HG03558 (cell line): ENCODE measurements around the gene PSMG3.
A peak's percentile ranks its signal among the peaks of the same experiment; 100 is the strongest.

Experiments used
- ATAC-seq: cut with Tn5 transposase; IDR thresholded peaks from one replicate; pipeline ENCODE4 v1.9.1; 2021; ENCODE audit warnings: moderate number of reproducible peaks; ENCODE audit not compliant: unreplicated experiment; ENCODE audit errors: extremely low read depth

Gene PSMG3, protein sequence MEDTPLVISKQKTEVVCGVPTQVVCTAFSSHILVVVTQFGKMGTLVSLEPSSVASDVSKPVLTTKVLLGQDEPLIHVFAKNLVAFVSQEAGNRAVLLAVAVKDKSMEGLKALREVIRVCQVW

DNA sequence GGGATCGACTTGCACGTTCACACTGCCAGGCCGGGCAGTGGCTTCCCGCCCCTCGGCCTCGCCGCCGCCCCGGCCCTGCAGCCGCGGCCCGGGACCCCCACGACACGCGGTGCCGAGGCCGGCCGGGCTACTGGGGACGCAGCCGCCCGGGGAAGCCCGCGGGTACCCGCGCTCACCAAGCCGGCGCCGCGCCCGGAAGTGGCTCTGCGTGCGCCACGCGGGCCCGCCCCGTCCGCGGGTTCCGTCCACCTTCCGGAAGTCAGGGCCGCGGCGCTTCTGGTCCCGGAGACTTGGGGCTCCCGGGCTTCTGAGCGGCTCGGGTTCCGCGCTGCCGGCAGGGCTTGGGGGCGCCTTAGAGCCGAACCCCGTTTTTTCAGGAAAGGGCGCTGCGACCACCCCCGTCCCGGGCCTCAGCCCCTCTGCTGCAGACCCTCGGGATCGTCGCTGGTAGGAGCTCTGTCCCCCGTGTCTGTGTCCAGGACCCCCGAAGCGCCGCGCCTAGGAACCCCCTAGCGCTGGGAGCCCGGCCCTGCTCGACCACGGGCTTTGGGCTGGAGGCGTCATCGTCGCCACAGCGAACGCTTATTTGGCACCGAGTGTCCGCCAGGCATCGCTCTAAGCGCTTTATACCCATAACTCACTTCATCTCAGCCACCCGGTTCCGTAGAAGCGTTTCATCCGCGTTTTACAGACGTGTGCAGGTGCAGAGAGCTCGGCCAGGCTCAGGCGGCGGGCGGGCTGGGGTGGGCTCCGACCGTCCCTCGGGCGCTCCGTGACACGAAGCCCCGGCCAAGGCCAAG lies at the start of gene PSMG3:
Gene PSMG3, minus strand, starts transcription at position 200 of the 800 bp plus-strand sequence. CDS start 693 bp downstream, outside the sequence.
- peak; percentile 75 for ATAC-seq

DNA sequence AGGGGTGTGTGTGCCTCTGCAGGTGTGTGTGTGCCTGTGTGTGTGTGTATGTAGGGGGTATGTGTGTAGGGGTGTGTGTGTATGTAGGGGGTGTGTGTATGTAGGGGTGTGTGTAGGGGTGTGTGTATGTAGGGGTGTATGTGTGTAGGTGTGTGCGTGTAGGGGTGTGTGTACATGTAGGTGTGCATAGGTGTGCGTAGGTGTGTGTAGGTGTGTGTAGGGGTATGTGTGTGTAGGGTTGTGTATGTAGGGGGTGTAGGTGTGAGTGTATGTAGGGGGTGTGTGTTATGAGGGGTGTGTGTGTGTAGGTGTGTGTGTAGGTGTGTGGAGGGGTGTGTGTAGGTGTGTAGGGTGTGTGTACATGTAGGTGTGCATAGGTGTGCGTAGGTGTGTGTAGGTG lies 48.6 kb upstream of the PSMG3 start:
- no peak for ATAC-seq

DNA sequence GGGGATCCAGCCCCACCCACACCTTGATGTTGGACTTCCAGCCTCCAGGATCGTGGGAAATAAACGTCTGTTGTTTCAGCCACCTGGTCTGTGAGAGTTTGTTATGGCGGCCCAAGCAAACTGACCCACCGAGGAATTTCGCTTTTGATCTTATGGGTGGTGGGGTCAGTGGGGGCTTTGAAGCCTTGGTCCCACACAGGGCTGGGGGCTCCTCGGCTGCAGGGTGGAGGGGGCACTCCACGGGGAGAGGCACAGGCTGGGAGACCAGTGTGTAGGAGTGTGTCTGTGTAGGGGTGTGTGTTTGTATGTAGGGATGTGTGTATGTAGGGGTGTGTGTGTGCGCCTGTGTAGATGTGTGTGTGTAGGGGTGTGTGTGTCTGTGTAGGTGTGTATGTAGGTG lies 48.1 kb upstream of the PSMG3 start:
- ATAC-seq, result no peak

DNA sequence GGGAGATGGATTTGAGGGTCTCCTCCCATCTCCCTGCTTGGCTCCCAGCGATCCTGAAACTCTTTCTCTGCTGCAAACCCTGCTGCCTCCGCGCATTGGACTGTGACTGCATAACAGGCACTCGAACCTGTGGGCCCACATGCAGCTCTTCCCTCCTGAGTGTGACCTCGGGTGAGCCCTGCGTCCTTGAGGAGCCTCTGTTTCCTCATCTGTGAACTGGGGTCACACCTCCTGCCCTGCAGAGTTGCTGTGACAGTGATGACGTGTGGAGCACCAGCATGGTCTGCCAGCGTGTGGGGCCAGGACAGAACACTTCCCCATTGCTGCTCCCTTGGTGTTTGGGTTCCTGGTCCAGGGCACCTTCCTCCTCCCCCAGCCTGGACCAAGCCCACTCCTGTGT lies 46.9 kb upstream of the PSMG3 start:
- no peak for ATAC-seq

DNA sequence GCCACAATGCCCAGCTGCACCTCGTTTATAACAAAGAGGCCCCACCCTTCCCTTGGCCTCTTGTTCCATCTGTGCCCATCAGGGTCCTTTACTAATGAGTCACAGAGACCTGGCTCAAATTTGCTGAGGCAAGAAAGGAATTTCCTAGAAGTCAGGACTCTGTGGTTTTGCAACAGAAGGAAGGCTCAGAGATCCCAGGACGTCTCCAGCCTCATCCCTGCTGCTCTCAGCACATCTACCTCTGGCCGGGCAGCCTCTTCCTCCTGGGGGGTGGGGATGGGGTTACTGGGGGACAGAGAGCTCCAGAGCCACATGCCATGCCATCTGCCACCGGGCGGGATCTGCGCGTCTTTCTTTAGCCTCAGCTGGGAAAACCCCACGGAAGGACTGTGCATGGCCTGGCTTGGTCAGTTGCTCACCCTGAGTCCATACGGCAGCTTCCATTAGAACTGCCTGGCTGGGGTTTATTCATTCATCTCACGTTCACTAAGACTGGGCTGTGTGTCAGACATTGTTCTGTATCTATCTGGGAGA lies 41.9 kb upstream of the PSMG3 start:
- ATAC-seq, result no peak

DNA sequence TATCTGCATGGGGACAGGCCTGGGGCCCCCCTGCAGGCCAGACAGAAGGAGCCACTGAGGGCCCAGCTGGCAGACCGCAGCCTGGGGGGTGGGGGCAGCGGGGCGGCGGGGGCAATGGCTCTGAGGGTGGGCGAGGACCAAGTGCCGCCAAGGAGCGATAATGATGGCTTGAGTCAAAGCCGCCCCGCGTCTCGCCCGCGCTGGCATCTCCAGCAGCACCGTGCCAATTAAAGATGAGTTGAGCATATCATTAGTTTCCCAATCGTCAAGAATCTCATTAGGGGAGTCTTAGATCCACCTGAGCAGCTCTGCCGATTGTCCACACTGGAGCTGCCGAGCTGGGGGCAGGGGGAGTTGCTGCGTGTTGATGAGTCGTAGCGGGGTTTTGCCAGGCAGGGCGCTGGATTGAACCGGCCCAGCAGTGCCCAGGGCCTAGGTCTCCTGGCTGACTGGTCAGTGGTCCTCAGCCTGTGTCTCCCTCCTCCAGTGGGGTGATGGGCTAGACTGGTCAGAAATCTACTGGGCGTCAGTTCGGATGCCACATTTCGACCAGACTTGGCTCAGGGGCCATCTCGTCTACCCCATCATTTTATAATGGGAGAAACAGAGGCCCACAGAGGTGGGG lies 41.0 kb upstream of the PSMG3 start:
- no peak for ATAC-seq

DNA sequence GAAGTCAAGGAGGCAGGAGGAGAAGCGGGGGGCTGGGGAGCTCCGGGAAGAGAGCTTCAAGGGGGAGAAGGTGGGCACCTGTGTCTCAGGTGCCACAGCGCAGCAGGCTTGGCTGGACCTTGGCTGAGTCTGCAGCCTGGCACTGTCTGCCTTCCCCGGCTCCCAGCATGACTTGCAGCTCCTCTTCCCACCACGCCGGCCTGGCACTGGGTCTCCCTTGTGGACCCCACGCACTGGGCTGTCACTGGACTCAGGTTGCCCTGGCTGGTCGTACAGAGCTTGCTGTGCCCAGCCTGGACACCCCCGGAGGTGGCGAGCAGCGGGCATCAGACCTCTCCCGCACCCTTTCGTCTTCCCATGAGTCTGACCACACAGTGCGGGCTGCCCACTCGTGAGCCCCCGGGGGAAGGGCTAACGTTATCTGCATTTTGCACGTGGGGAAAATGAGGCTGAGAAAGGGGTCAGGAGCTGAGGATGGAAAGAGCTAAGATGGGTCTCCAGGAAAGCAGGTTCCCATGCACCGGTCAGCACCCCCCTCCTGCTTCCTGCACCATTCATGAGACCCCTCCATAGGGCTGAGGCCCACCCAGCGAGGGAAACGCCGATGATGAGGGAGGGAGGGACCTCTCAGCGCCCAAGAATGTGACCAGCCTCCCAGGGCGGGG lies 40.3 kb upstream of the PSMG3 start:
- no peak for ATAC-seq

DNA sequence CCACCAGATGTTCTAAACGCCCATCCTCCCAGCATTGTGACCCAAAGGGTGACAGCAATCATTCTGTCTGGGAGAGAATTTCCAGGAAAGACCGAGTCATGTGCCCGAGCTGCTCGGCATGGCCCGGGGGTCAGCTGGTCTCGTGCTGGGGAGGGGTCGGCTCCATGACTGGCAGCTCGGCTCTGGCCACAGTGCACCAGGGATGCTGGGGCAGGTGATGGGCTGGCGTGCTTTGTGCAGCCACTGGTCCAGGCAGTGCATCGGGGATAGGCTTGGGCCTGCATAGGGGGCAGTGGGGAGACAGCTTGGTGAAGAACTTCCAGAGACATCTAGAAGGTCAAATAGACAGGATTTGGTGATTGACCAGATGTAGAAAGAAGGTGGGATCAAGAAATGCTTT lies 39.2 kb upstream of the PSMG3 start:
- no peak for ATAC-seq

DNA sequence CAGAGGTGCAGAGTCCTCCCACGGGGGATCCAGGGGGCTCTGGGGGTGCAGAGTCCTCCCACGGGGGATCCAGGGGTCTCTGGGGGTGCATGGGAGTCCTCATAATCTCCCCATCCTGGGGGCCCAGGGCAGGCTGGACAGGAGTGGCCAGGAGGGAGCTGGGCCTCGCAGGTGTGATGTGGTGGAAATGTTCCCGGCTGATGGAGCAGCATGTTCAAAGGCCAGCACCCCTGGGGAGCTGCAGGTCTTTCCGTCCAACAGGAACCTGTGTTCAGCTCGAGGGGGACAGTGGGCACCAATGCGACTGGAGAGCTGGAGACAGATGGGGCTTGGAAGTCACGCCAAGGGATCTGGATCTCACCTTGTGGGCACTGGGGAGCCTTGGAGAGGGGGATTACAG lies 38.5 kb upstream of the PSMG3 start:
- no peak for ATAC-seq

DNA sequence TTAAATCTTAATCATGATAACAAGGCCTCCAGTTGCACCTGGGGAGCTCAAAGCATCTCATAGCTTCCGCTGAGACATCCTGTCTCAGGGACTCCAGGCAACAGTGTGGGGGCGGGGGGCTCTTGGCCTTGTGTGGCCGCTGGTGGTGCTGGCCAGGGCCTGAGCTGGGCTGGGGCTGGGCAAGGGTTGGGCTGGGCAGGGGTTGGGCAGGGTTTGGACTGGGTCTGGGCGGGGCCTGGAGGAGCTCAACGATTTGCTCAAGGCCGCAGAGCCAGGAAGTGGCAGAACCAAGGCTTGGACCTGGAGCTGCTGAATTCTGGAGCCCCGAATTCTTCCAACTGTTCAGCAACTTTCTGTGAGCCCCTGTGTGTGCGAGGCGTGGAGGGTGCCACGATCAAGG lies 37.9 kb upstream of the PSMG3 start:
- ATAC-seq, result no peak

DNA sequence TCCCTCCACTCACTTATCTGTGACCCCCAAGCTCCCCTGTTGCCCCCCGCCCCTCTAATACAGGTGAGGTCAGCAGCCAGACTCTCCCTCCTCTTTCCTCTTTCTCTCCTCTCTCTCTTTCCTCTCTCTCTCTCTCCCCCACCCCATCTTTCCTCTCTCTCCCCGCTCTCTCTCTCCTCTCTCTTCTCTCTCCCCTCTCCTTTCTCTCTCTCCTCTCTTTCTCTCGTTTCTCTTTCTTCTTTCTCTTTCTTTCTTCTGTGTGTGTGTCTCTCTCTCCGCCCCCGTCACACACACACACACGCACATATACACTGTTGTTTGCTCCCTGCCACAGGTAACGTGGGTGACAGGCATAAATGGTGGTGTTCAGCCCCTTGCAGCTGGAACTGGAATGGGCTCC lies 37.2 kb upstream of the PSMG3 start:
- no peak for ATAC-seq

DNA sequence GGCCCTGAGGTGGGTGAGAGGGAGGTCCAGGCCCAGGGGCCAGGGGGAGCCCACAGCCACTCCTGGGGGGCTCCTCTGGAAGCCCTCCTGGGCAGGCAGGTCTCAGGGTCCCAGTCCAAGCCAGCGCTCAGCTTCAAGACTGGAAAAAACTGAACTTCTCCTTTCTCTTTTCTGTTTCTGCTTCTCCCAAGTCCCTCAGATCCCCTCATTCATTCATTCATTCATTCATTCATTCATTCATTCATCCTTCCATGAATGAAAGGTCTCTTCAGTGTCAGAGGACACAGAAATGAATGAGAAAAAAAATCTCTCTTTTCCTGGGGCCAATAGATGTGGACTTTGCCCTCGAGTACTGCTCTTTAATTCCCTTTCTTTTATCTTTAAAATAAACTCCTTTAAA lies 34.6 kb upstream of the PSMG3 start:
- no peak for ATAC-seq

DNA sequence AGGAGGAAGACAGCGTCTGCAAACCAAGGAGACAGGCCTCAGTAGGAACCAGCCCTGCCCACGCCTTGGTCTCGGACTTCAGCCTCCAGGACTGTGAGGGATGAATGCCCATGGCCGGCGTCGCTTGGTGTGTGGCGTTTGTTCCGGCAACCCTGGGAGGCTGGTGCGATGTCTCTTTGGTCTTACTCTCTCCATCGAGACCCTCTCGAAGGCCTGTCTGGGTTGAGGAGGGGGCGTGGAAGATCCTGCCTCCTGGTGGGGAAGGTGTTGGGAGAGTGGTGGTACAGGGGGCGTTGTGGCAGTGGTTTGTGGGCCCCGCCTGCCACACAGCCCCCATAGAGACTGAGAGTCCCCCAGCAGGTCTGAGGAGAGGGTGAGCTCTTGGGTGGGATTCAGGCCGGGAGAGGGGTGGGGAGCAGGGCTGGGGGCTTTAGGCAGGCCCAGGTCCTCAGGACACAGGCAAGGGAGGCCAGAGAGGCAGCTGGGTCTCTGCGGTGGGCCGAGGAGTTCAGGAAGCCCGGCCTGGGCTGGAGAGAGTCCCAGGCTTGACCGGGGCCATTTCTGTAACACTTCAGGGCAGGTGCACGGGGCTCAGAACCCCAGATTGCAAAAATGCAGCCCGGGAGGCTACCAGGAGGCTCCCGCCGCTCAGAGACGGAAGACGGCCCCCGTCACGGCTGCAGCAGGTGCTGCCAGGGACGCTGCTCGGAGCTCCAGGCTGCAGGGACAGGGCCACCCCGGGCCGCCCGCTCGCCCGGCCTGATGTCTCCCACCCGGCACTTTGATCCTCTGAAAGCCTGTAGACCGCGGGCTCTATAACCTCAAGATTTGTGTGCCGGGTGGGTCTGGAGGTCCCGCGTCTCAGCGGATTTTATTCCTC lies 33.8 kb upstream of the PSMG3 start:
- ATAC-seq, result no peak

DNA sequence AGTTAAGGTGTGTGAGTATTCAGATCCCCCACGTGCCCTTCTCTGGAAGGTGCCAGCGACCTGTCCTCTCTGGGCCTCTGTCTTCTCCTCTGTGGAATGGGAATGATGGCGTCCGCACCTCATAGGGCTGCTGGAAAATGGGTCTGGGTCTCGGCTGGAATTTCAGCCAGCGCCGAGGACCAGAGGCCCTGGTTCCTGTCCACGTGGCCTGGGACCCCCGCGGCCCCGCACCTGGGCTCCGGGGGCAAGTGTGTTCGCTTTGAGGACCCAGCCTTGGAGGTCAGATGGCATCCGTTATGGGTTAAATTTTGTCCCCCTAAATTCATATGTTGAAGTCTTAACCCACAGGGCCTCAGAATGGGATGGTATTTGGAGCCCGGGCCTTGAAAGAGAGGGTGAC lies 32.6 kb upstream of the PSMG3 start:
- ATAC-seq, result no peak

DNA sequence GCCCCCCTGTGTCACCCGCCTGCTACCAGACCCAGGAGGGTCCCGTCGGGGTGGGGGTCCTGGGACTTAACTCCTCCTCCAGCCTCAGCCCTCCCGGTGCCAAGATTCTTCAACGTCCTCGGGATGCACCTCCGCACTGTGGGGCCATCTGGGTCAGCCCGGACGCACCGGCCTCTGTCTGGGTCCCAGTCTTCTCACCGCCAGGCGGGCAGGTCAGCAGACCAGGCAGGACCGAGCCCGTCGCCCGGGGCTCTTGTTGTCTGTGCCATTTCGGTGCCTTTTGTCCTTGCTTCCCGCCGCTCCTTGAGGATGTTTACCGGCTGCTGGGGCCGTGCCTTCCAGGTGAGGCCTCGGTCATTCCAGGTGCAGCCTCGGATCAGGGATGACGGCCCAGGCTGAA lies 32.1 kb upstream of the PSMG3 start:
- ATAC-seq, result no peak

DNA sequence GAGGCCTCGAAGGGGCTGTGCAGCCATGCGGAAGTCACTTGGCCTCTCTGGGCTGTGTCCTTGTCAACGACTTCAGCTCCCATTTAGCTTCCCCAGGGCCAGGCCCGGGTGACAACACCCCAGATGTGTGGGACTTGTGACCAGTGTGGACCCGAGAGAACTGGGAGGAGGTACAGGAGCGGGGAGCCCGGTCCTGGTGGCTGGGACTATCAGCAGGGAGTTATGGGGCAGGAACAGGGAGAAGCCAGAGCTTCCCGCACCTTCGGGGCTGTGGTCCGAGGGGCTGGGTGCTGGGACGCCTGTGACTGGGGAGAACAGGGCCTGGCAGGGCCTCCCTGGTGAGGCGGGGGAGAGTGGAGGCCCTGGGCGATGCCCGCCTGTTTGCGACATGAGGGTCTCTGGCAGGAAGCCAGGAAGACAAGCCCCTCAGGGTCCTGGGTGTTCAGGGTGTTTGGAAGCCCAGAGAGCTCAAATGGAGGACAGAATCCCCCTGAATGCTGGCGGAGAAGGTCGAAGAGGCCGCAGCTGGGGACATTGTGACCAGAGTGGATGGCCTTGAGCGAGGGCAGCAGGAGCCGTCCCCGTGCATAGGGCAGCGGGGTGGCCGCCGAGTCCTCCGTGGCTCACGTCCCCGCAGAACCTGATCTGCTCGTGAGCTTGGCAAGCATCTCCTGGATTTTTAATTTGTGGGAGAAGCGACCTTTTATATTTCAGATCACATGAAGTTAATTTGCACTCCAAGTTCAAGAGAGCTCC lies 30.0 kb upstream of the PSMG3 start:
- no peak for ATAC-seq

DNA sequence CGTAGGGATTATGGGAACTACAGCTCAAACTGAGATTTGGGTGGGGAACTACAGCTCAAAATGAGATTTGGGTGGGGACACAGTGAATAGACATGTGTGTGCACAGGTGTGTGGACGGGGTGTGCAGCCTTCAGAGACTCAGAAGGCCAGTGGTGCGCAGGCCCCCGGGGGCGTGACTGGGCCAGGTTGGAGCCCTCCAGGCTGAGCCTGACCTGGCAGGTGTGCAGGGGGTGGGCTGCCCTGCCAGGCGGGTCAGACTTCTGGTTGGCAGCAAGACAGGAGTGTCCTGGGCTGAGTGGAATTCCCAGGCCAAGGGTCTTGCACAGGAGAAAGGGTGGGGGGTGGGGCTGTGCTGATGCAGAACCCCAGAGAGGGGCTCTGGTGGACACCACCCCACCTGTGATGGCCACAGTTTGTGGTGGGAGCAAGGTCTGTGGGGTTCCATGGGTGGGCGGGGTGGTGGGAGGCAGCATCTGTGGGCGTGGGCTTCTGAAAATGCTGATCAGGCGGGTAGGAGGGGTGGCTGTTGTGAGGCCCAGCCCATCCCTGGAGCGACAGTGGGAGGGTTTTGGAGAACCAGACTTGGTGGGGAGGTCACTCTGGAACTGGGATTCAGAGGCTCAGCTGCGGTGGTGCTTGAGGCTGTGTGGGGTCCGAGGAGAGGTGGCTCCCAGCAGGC lies 29.3 kb upstream of the PSMG3 start:
- ATAC-seq, result no peak

DNA sequence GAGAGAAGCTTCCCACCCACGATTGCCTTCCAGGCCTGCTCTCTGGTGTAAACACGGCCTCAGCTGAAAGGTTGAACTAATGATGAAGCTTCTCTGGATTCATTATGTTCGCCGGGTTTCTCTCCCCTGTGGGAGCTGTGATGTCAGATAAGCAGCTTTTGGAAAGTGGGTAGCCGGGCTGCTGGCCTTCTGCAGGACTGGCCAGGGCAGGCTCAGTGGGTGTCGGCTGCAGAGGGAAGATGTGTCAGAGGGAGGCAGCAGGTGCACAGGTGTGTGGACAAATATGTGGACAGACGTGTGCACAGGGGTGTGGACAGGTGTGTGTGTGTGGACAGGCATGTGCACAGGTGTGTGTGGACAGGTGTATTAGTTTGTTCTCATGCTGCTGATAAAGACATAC lies 28.5 kb upstream of the PSMG3 start:
- no peak for ATAC-seq

DNA sequence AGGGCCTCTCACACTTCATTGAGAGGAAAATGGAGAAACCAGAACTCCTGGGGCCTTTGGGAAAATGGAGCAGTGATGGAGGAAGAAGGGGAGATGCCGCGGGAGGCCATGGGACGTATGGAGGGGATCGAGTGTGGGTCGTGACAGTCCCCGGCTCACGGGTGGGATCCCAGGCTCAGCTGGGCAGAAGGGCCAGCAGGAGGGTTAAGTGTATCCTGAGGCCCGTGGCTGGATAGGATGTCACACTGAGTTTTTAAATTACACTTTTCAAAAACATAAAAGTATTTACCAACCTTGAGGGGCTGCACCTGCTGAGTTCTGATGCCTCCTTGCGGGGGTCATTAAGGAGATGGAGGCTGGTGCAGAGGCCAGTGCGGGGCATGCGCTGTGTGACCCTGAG lies 28.0 kb upstream of the PSMG3 start:
- no peak for ATAC-seq
